HG02981 (cell line): ENCODE measurements around the gene DHX58.

Experiments
- ATAC-seq: cut with Tn5 transposase; IDR thresholded peaks from one replicate; pipeline ENCODE4 v1.9.1; 2021; ENCODE audit warnings: mild to moderate bottlenecking, moderate library complexity; ENCODE audit not compliant: unreplicated experiment

Gene DHX58

GRCh38 chr17:42111265-42111636 lies 1.3 kb downstream of the DHX58 start:
- ATAC-seq, result no peak

- no peak for ATAC-seq
Observed at GRCh38 chr17:42110301-42111264, 1.9 kb downstream of the DHX58 start.

GRCh38 chr17:42109086-42109485 lies 3.4 kb downstream of the DHX58 start:
- no peak for ATAC-seq

- ATAC-seq, result peak; percentile 63
Observed at GRCh38 chr17:42107597-42108576, 4.6 kb downstream of the DHX58 start.

GRCh38 chr17:42107124-42107523 lies 5.4 kb downstream of the DHX58 start:
- no peak for ATAC-seq

- ATAC-seq, result no peak
Observed at GRCh38 chr17:42106009-42106408, 6.5 kb downstream of the DHX58 start.

GRCh38 chr17:42104264-42104663 lies 8.2 kb downstream of the DHX58 start:
- ATAC-seq, result no peak

GRCh38 chr17:42103221-42103954 lies 9.1 kb downstream of the DHX58 start:
- no peak for ATAC-seq

- no peak for ATAC-seq
Observed at GRCh38 chr17:42101513-42102292, 10.8 kb downstream of the DHX58 start.

- no peak for ATAC-seq
Observed at GRCh38 chr17:42098730-42099399, 13.6 kb downstream of the DHX58 start.

GRCh38 chr17:42097691-42098631 lies 14.6 kb downstream of the DHX58 start, which contains the start of gene ZNF385C:
Gene ZNF385C, minus strand, starts transcription at chr17:42098473. Its CDS starts 35,417 bp downstream, at chr17:42063056.
- ATAC-seq, result no peak

GRCh38 chr17:42096360-42097111 lies 16.0 kb downstream of the DHX58 start:
- ATAC-seq, result no peak

GRCh38 chr17:42094375-42095069 lies 18.0 kb downstream of the DHX58 start:
- ATAC-seq, result no peak

- no peak for ATAC-seq
Observed at GRCh38 chr17:42092939-42093338, 19.6 kb downstream of the DHX58 start.

GRCh38 chr17:42090964-42091790 lies 21.3 kb downstream of the DHX58 start:
- no peak for ATAC-seq

GRCh38 chr17:42088736-42089135 lies 23.8 kb downstream of the DHX58 start:
- ATAC-seq, result no peak
